WI38 (cell line): ENCODE data around the gene CSGALNACT2.

Source experiments
- H3K4me3 ChIP-seq: 2 replicates; pipeline ENCODE4 v1.5.1; 2011; ENCODE audit warnings: low read depth, mild to moderate bottlenecking, control low read depth, low read length
- CTCF ChIP-seq: IDR thresholded peaks from 2 replicates; pipeline ENCODE4 v1.5.1; 2012; ENCODE audit warnings: low read depth, mild to moderate bottlenecking, control low read depth, low read length

The CSGALNACT2 gene

GRCh38 chr10:43225787-43226153 lies 87.5 kb downstream of the CSGALNACT2 start:
- TF ChIP-seq CTCF = no peak
- no peak overlapping the region for H3K4me3 ChIP-seq

- no peak for TF ChIP-seq CTCF
- no peak overlapping the region for H3K4me3 ChIP-seq
These were observed 88.2 kb downstream of the CSGALNACT2 start for GRCh38 chr10:43226441-43226840.

- H3K4me3 ChIP-seq = no peak overlapping the region
- TF ChIP-seq CTCF = no peak
These were observed 88.9 kb downstream of the CSGALNACT2 start for GRCh38 chr10:43226851-43227845.

- H3K4me3 ChIP-seq = no peak overlapping the region
- no peak for TF ChIP-seq CTCF
These were observed 89.9 kb downstream of the CSGALNACT2 start for GRCh38 chr10:43227911-43228782.

- H3K4me3 ChIP-seq = no peak overlapping the region
- TF ChIP-seq CTCF = no peak
These were observed 90.5 kb downstream of the CSGALNACT2 start for GRCh38 chr10:43228783-43229207.

GRCh38 chr10:43229208-43230061 lies 91.2 kb downstream of the CSGALNACT2 start:
- no peak overlapping the region for H3K4me3 ChIP-seq
- TF ChIP-seq CTCF = no peak
